HEK293T (cell line): ENCODE results near the gene KANSL1.

Source experiments
- ARNT ChIP-seq: fragments of 450-650 bp; IDR thresholded peaks from 2 replicates; pipeline ENCODE4 v1.6.1; 2017; ENCODE audit warnings: mild to moderate bottlenecking
- BHLHE40 ChIP-seq: fragments of 450-650 bp; IDR thresholded peaks from 2 replicates; pipeline ENCODE4 v1.6.1; 2016; ENCODE audit warnings: mild to moderate bottlenecking, moderate library complexity, borderline replicate concordance
- ELF4 ChIP-seq: fragments of 450-650 bp; IDR thresholded peaks from 2 replicates; pipeline ENCODE4 v1.6.1; 2017; ENCODE audit warnings: antibody characterized with exemption
- FOXA1 ChIP-seq: fragments of 450-650 bp; IDR thresholded peaks from 2 replicates; pipeline ENCODE4 v1.6.1; 2016; ENCODE audit warnings: mild to moderate bottlenecking
- FOXK2 ChIP-seq: fragments of 450-650 bp; IDR thresholded peaks from 2 replicates; pipeline ENCODE4 v1.6.1; 2016; ENCODE audit warnings: mild to moderate bottlenecking
- FOXM1 ChIP-seq: fragments of 450-650 bp; IDR thresholded peaks from 2 replicates; pipeline ENCODE4 v1.6.1; 2017; ENCODE audit warnings: mild to moderate bottlenecking, borderline replicate concordance
- LEF1 ChIP-seq: fragments of 450-650 bp; IDR thresholded peaks from 2 replicates; pipeline ENCODE4 v1.6.1; 2017; ENCODE audit warnings: mild to moderate bottlenecking, borderline replicate concordance
- NFRKB ChIP-seq: fragments of 450-650 bp; IDR thresholded peaks from 2 replicates; pipeline ENCODE4 v1.6.1; 2016; ENCODE audit warnings: mild to moderate bottlenecking, moderate library complexity
- SP1 ChIP-seq: fragments of 450-650 bp; IDR thresholded peaks from 2 replicates; pipeline ENCODE4 v1.6.1; 2017
- SUZ12 ChIP-seq: fragments of 450-650 bp; IDR thresholded peaks from 2 replicates; pipeline ENCODE4 v1.6.1; 2016; ENCODE audit warnings: mild to moderate bottlenecking
- TARDBP ChIP-seq: fragments of 450-650 bp; IDR thresholded peaks from 2 replicates; pipeline ENCODE4 v1.6.1; 2016
- ZNF384 ChIP-seq: fragments of 450-650 bp; IDR thresholded peaks from 2 replicates; pipeline ENCODE4 v1.6.1; 2016

DNA sequence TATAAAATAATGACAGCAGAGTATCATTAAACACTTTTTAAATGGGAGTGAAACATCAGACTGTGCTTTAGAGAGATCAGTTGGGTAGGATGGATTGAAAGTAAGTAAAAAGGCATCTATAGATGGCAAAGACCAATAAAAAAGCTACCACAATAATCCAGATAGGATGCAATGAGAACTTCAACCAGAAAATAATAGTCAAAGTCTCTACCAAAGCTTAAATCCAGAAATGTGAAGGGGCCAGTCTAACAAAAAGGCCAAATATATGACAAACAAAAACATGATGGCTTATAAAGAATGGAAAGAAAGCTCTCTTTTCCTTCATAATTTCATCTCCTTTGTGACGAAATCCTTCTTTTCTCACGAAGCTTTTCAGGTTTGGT, 12.3 kb downstream of the KANSL1 start:
- TF ChIP-seq TARDBP (no peak), BHLHE40 (no peak), SUZ12 (no peak), SP1 (no peak), ZNF384 (no peak), FOXK2 (no peak), FOXA1 (no peak), FOXM1 (no peak), ARNT (no peak), NFRKB (no peak), LEF1 (no peak), ELF4 (no peak)
